ENCODE data around the gene HTR1B.

Gene HTR1B

DNA sequence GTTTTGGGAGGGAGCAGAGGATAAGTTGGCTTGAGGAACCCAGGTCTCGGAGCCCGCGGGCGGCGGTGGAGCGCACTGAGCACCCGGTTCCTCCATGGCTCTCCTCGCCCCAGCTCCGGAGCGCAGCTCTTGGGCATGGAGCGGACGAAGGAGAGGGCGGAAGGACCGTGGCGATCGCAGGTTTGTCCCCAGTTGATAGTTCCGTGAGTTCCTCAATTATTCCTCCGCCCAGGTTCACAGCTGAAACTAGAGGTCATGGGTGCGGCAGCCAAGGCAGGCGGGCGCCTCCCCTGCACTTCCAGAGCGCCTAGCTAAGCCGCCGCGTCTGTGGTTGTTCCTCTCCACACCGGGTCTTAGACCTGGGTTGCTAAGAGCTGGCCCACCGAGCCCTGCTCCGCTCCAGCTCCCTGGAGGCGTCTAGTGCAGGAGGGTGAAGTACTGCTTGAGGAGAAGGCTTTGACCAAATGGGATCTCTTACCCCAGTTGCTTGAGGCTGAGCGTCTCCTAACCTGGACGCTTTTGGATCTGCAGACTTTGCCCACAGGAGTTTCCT is at the start of gene HTR1B:
HTR1B (minus strand) TSS at position 184 of the 553 bp plus-strand sequence; CDS start at position 96, 88 bp downstream.
- DNase-seq (ENCODE audit: low read depth) = no peak

DNA sequence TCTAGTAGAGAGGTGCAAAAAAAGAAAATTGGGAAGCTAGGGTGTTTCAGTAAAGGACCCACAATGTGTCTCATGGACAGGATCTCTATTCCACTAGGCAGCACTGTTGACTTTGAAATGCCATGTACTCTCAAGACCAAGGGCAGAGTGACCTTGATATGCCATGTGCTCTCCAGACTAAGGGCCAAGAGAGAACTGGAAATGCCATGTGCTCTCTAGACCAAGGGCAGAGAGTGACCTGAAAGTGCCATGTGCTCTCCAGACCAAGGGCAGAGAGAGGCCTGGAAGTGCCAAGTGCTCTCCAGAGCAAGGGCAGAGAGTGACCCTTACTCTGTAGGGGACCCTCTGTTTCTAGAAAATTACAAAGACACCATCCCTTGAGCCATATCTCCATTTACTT is 49.3 kb upstream of the HTR1B start:
- no peak for DNase-seq (ENCODE audit: low read depth)

- no peak for DNase-seq (ENCODE audit: low read depth)
Measured at GRCh38 chr6:77511860-77512259, 48.6 kb upstream of the HTR1B start.

GRCh38 chr6:77502981-77503380 is 39.7 kb upstream of the HTR1B start:
- DNase-seq (ENCODE audit: low read depth) = peak; percentile 26

DNA sequence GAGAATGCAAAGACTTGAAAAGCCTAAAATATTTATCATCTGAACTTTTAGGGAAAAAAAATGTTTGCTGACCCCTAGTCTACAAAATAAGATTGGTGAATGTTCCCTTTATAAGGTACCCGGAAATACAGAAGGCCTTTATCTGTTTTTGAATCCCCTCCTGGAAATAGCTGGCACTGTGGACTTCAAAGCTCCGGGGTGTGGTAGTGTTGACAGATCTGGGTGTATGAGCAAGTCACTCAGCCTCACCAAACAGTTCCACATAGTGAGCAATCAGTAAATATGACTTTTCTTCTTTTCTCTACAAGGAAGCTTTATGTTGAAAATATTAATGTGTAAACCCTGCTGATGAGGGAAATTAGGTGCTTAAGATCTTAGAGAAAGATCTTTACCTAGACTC is 29.2 kb upstream of the HTR1B start:
- DNase-seq (ENCODE audit: low read depth) = no peak

DNA sequence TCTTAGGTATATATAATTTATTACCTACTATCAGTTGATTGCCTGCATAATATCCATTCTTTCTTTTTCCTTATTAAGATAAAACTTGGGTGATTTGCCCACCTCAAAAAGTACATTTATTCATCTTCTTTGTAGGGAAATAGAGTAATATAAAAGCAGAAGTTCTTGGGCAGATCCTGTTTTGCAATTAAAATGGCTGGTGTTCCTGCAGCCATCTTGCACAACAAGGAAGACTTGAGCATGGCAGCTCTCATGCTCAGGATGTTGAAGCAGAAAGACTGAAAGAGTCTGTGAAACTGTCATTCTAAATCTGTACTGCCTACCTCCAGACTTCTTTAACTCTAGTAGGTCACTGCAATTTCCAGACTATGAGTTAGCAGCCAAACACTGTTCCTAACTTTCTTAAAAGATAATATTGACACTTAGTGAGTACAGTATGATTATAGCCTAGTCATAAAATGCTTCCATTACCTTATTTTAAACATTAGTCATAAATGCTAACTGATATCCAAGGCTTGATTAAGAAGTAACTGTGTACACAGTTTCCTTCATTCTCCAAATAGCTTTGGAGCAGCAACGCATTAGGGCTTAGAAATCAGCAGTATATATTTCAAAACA is 24.6 kb upstream of the HTR1B start:
- DNase-seq (ENCODE audit: low read depth) = no peak

GRCh38 chr6:77482981-77483380 is 19.7 kb upstream of the HTR1B start:
- no peak for DNase-seq (ENCODE audit: low read depth)

DNA sequence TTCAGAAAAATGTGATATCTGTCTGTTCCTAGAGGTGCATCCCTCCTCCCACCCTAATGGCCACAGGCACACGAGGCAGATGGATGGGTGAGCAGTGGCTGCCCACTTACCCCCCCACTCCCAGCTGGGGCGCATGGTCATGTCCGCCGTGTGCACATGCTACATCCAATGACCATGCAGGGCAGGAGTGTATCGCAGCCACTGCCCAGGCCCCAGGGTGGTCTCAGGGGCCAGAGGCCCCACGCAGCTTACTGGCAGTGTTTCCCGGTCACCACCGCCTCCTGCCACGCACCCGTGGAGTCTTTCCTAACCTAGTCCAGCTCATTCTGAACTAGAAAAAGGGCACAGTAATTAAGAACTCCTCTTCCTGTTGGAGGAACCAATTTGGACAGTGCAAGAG is 11.7 kb upstream of the HTR1B start:
- no peak for DNase-seq (ENCODE audit: low read depth)

DNA sequence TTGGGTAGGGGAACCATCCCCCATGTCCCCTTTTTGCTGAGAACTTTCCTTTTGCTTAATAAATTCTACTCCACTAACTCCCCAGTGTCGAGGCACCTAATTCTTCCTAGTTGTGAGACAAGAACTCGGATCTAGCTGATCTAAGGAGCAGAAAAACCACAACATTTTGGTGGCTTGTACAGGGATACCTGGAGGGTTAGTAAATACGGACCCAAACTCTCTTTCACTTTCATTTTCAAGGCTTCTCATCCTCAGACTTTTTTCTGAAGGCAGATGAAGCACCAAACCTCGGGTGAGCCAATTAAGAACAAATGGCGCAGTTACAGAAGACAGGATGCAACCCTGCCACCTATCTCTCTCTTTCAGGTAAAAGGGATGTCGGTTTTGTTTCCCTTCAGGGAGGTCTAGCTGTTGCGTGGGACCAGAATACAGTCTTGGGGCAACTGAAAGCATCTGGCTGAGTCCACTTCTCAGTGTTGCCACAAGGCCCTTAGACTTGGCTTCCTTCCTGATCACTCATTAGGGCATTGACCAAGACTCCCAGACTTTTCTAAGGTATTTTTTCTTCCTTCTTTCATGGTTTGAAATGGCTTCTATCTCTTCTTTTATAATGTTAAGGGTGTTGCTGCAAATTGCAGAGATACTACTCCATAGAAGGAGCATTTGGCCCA is 11.1 kb upstream of the HTR1B start:
- no peak for DNase-seq (ENCODE audit: low read depth)

GRCh38 chr6:77470983-77471382 is 7.7 kb upstream of the HTR1B start:
- no peak for DNase-seq (ENCODE audit: low read depth)

DNA sequence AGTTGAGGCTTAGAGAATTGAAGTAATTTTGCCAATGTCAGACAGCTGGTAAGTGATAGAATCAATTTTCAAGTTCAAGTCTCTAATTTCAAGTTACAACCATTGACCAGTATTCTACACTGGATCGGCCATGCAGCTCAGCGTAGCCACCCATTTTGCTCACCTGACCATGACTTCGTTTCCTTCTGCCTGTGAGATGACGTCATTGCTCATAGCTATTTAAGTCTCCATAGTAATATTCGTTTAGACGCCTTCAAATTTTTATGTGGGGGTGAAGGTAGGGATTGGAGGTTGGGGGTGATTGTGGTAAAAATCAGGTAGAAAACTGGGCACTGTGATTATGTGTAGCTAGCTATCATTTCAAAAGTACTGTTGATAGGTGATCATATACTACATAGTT is 5.6 kb upstream of the HTR1B start:
- no peak for DNase-seq (ENCODE audit: low read depth)

DNA sequence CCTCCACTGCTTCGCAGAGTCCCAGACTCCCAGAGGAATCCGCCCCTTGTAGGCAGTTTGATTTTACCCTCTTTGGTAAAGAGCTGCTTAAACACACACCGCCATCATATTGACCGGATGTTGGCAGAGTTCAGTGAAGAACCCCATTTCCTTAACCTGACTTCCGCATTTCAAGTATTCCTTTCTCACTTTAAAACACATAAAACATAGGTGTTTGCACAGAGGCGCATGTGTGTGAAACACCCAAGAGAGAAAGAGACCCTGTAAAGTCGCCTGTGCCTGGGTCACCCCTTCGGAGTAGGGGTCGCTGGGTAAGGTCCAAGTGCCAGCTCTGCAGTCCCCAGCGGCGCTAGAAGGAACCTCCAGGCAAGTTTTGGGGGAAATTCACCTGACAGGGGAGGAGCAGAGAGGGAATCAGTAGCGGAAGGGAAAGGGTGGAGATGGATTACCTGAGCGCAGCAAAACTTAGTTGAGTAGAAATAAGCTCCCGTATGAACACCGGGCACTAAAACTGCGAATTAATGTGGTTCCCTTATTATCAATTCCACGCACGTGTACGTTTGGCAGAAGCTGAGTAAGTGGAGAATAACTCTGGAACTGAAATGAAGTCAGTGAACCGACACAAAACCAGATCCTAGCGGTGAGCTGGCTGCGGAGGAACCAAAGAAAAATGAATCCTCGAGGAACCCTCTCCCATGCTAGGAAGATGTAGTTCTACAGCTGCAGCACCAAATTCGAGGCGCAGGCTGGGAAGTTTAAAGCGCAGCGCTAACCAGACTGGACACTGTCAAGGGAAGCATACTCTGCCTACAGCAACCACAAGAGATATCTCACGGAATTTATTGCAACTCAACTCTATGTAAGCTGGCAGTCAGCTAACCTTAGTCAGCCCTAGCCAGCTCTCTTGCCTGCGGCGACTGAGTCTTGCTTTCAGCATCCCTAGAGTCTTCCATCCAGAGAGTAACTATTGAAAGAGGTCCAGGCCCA is 3.5 kb upstream of the HTR1B start:
- no peak for DNase-seq (ENCODE audit: low read depth)

- no peak for DNase-seq (ENCODE audit: low read depth)
Measured at GRCh38 chr6:77466055-77466450, 2.8 kb upstream of the HTR1B start.

DNA sequence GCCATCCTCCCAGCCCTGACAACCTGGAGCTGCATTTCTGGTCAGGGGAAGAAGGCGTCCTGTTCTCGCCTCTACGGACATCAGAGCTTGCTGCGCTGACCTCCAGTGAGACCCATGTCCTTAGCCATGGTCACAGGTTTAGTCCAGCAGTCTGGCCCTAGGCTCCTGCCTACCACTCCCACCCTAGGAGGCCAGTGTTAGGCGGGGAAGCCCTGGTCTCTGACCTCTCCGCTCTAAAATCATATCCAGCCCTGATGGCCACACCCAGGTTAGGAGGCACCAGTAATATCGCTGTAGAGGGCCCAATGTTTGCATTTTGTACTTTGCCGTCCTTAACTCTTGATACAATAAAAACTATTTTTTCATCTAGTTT is 1.2 kb upstream of the HTR1B start:
- DNase-seq (ENCODE audit: low read depth) = no peak

- DNase-seq (ENCODE audit: low read depth) = no peak
Measured at GRCh38 chr6:77463861-77464494, 687 bp upstream of the HTR1B start.

- no peak for DNase-seq (ENCODE audit: low read depth)
Measured at GRCh38 chr6:77462359-77463307, 658 bp downstream of the HTR1B start.

GRCh38 chr6:77461796-77462195 is 1.5 kb downstream of the HTR1B start:
- no peak for DNase-seq (ENCODE audit: low read depth)

DNA sequence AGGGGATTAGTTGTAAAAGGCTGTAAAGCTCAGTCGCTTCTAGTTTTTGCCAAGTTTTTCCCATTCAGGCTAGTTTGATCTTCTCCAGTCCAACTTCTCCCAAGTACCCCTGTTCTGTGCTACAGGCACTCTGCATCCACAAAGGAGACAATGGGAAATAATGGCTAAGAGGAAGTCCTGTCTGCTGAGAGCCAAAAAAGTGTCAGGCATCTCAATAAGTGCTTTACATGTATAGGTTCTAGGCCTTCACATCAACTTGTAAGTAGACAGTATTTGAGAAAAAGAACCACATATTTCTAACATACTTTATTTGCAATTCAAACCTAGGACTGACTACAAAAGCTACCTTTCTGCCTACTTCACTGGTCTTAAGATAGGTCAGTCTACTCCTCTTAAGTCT is 4.9 kb downstream of the HTR1B start:
- no peak for DNase-seq (ENCODE audit: low read depth)

DNA sequence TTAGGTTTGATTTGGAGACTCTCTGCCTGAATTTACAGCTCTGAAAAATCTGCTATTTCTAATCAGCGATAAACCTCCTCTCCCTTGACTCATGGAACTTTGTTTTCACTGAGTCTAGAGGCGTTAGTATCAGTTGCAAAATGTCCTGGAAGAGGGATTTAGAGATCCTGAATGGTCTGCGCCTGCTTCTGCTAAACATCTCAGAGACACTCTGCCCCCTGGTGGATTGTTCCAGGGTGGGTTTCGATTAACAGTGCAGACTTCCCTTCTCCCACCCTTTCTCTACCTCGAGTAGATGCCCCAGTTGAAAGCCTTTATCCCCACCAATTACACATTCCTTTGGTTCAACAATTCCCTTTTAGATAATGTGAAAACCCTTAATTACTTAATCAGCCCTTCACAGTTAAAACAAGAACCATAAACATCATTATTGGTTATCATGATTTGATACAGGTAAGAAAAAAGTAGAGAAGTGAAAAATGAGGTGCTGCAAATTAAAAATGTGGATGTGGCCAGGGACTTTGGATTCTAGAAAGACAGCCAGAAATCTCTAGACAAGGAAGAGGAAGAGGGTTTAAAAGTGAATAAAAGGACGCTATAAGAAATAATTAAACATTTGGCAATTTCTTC is 5.5 kb downstream of the HTR1B start:
- DNase-seq (ENCODE audit: low read depth) = peak; percentile 82

DNA sequence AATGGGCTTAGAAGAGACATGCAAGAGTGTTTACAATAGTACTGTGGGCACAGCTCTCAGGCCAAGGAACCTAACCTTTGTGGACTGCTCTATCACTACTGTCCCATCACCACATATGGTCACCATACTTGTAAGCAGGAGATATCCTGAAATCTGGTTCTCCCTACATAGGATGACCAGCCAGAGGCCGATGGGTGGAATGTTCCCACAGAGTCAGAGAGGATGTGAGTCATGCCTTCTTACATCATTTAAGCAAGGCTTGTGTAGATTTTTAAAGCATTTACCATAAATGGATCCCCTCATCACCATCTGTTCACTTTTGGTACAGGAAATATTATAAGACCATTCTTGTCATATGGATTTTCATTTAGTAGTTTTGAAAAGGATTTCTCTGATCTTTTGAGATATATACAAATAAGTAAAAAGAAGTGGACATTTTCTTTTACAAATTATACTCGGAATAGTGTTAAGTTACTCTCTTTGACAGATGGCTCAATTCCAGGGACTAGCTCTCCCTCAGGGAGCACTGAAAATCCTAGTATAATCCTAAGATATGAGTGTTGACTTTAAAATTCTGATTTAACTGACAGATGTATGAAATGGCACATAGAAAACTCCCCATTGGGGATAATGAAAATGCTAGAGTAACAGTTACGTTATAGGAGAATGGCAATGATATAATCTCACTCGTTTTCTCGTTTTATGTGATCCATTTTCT is 6.6 kb downstream of the HTR1B start:
- DNase-seq (ENCODE audit: low read depth) = peak; percentile 98
